H9 (cell line): ENCODE data around the gene KRTAP5-11. TPM values are rescaled to one million over a fixed set of nuclear protein-coding genes. Genes with fewer than 3 reads are reported as not detected.
"Not testable (repeated sequence)": the region's sequence is repeated elsewhere in the genome, so short reads cannot be mapped to it uniquely, and the experiment has no call there.

ENCODE experiments used
- DNase-seq: peaks from one replicate; pipeline ENCODE4 v3.0.0-alpha.2; 2017
- H2AFZ ChIP-seq: one replicate; pipeline ENCODE4 v1.6.1; 2013; ENCODE audit warnings: mild to moderate bottlenecking, low read length, control low read depth, moderate library complexity
- H2AK5ac ChIP-seq: 2 replicates; pipeline ENCODE4 v1.6.1; 2013; ENCODE audit warnings: low read length, control low read depth, mixed read lengths; ENCODE audit not compliant: insufficient read length
- H2BK120ac ChIP-seq: one replicate; pipeline ENCODE4 v1.6.1; 2013; ENCODE audit warnings: low read depth, mild to moderate bottlenecking, low read length, control low read depth, inconsistent platforms; ENCODE audit not compliant: poor library complexity, severe bottlenecking
- H2BK12ac ChIP-seq: 2 replicates; pipeline ENCODE4 v1.6.1; 2013; ENCODE audit warnings: low read length, control low read depth, mixed read lengths, low read depth; ENCODE audit not compliant: insufficient read length
- H2BK15ac ChIP-seq: 2 replicates; pipeline ENCODE4 v1.6.1; 2013; ENCODE audit warnings: low read depth, low read length, control low read depth
- H2BK20ac ChIP-seq: one replicate; pipeline ENCODE4 v1.6.1; 2013; ENCODE audit warnings: low read depth, mild to moderate bottlenecking, low read length, control low read depth, inconsistent platforms; ENCODE audit not compliant: poor library complexity, severe bottlenecking
- H2BK5ac ChIP-seq: 2 replicates; pipeline ENCODE4 v1.6.1; 2013; ENCODE audit warnings: low read length, control low read depth, mixed read lengths; ENCODE audit not compliant: insufficient read length
- H3K14ac ChIP-seq: 2 replicates; pipeline ENCODE4 v1.6.1; 2013; ENCODE audit warnings: low read length, control low read depth; ENCODE audit not compliant: insufficient read depth
- H3K18ac ChIP-seq: 2 replicates; pipeline ENCODE4 v1.6.1; 2013; ENCODE audit warnings: low read depth, mild to moderate bottlenecking, mixed read lengths, low read length, control low read depth; ENCODE audit not compliant: insufficient read length
- H3K23ac ChIP-seq: 2 replicates; pipeline ENCODE4 v1.6.1; 2013; ENCODE audit warnings: low read length, control low read depth, mixed read lengths, low read depth; ENCODE audit not compliant: insufficient read length
- H3K23me2 ChIP-seq: 2 replicates; pipeline ENCODE4 v1.6.1; 2013; ENCODE audit warnings: low read depth, mild to moderate bottlenecking, mixed read lengths, low read length, control low read depth; ENCODE audit not compliant: insufficient read length, poor library complexity, severe bottlenecking
- H3K27ac ChIP-seq: 2 replicates; pipeline ENCODE4 v1.5.1; 2013; ENCODE audit warnings: low read length, control low read depth, mixed read lengths, low read depth; ENCODE audit not compliant: insufficient read length
- H3K27me3 ChIP-seq: 2 replicates; pipeline ENCODE4 v1.6.1; 2013; ENCODE audit warnings: low read length, control low read depth, inconsistent platforms; ENCODE audit not compliant: insufficient read depth
- H3K4ac ChIP-seq: 2 replicates; pipeline ENCODE4 v1.6.1; 2013; ENCODE audit warnings: low read depth, mild to moderate bottlenecking, control low read depth, inconsistent platforms, low read length, moderate library complexity
- H3K4me1 ChIP-seq: 2 replicates; pipeline ENCODE4 v1.6.1; 2013; ENCODE audit warnings: low read length, control low read depth, inconsistent platforms; ENCODE audit not compliant: insufficient read depth
- H3K4me2 ChIP-seq: 2 replicates; pipeline ENCODE4 v1.6.1; 2013; ENCODE audit warnings: low read length, control low read depth, mixed read lengths; ENCODE audit not compliant: insufficient read length, insufficient read depth
- H3K56ac ChIP-seq: 2 replicates; pipeline ENCODE4 v1.6.1; 2013; ENCODE audit warnings: low read depth, mild to moderate bottlenecking, mixed read lengths, low read length, control low read depth; ENCODE audit not compliant: insufficient read length
- H3K79me1 ChIP-seq: 2 replicates; pipeline ENCODE4 v1.6.1; 2013; ENCODE audit warnings: low read depth, mild to moderate bottlenecking, moderate library complexity, low read length, control low read depth, inconsistent platforms; ENCODE audit not compliant: insufficient read depth, poor library complexity, severe bottlenecking
- H3K79me2 ChIP-seq: 2 replicates; pipeline ENCODE4 v1.6.1; 2013; ENCODE audit warnings: low read length, control low read depth, inconsistent platforms; ENCODE audit not compliant: insufficient read depth
- H3K9ac ChIP-seq: 2 replicates; pipeline ENCODE4 v1.6.1; 2013; ENCODE audit warnings: low read length, control low read depth, mixed read lengths; ENCODE audit not compliant: insufficient read length; ENCODE audit errors: extremely low read depth
- H3K9me3 ChIP-seq: one replicate; pipeline ENCODE4 v1.6.1; 2013; ENCODE audit warnings: low read depth, low read length, inconsistent platforms; ENCODE audit not compliant: control insufficient read depth
- H3T11ph ChIP-seq: one replicate; pipeline ENCODE4 v1.6.1; 2013; ENCODE audit warnings: mild to moderate bottlenecking, low read length, control low read depth, inconsistent platforms
- H4K20me1 ChIP-seq: one replicate; pipeline ENCODE4 v1.6.1; 2013; ENCODE audit not compliant: control insufficient read depth, insufficient read length, insufficient read depth
- H4K5ac ChIP-seq: 2 replicates; pipeline ENCODE4 v1.6.1; 2013; ENCODE audit warnings: low read depth, mild to moderate bottlenecking, mixed read lengths, low read length, control low read depth; ENCODE audit not compliant: insufficient read length
- H4K8ac ChIP-seq: replicated peaks from 2 replicates; pipeline ENCODE4 v1.6.1; 2013; ENCODE audit warnings: low read length, control low read depth, mixed read lengths, low read depth; ENCODE audit not compliant: insufficient read length
- H4K91ac ChIP-seq: 2 replicates; pipeline ENCODE4 v1.6.1; 2013; ENCODE audit warnings: low read depth, mild to moderate bottlenecking, moderate library complexity, mixed read lengths, low read length, control low read depth; ENCODE audit not compliant: insufficient read length
- H3K27ac Mint-ChIP-seq, 3 experiments: 2 replicates in 2 of 3; 3 replicates in 1 of 3; pipeline ENCODE4 v1.8.0; 2020 to 2021; ENCODE audit warnings: mixed read lengths in 3 of 3, mild to moderate bottlenecking in 1 of 3, moderate library complexity in 1 of 3
- H3K27me3 Mint-ChIP-seq: 2 replicates; pipeline ENCODE4 v1.8.0; 2021; ENCODE audit warnings: low read depth, mild to moderate bottlenecking, moderate library complexity, mixed read lengths
- H3K36me3 Mint-ChIP-seq, 3 experiments: 2 replicates in 2 of 3; 3 replicates in 1 of 3; pipeline ENCODE4 v1.8.0; 2020 to 2021; ENCODE audit warnings: low read depth in 3 of 3, mixed read lengths in 3 of 3; ENCODE audit not compliant: insufficient read depth in 1 of 3
- H3K4me1 Mint-ChIP-seq, 2 experiments: 2 replicates each; pipeline ENCODE4 v1.8.0; 2020; ENCODE audit warnings: mixed read lengths in 2 of 2
- H3K4me3 Mint-ChIP-seq, 2 experiments: 2 replicates in 1 of 2; 3 replicates in 1 of 2; pipeline ENCODE4 v1.8.0; 2020 to 2021; ENCODE audit warnings: mild to moderate bottlenecking in 2 of 2, mixed read lengths in 2 of 2, moderate library complexity in 1 of 2
- H3K9me3 Mint-ChIP-seq, 2 experiments: 2 replicates in 1 of 2; 3 replicates in 1 of 2; pipeline ENCODE4 v1.8.0; 2020; ENCODE audit warnings: mild to moderate bottlenecking in 2 of 2, mixed read lengths in 2 of 2, moderate library complexity in 1 of 2
- WGBS: extraction: QIAGEN DNeasy Blood & Tissue Kit; methylation state at CpG from one replicate; pipeline ENCODE4 v1.1.7; 2013; ENCODE audit warnings: missing lambda C conversion rate, low lambda C conversion rate, mixed read lengths; ENCODE audit not compliant: insufficient read length; ENCODE audit errors: extremely low coverage; 5-methylcytosine and 5-hydroxymethylcytosine counted together
- total RNA-seq: library from RNA; stranded (reverse); gene quantifications from 2 replicates; pipeline ENCODE4 v1.2.1, GENCODE V29; 2021

The KRTAP5-11 gene
- total RNA-seq, 1 experiment from 2014 or later: not detected

GRCh38 chr11:71566626-71567599 lies 15.8 kb downstream of the KRTAP5-11 start:
- H3K23ac ChIP-seq, H3K18ac ChIP-seq, H3K9me3 ChIP-seq, H3K79me2 ChIP-seq, H3K14ac ChIP-seq, H3K4ac ChIP-seq, H3K9ac ChIP-seq, H4K5ac ChIP-seq, H3K23me2 ChIP-seq, H3K36me3 Mint-ChIP-seq, H4K20me1 ChIP-seq, H2AK5ac ChIP-seq, H3K9me3 Mint-ChIP-seq, H4K8ac ChIP-seq, H2BK20ac ChIP-seq, H2BK12ac ChIP-seq, H3K4me3 Mint-ChIP-seq, H2BK15ac ChIP-seq, DNase-seq, H3K27me3 ChIP-seq, H3T11ph ChIP-seq, H2AFZ ChIP-seq, H2BK120ac ChIP-seq, H3K27ac ChIP-seq, H4K91ac ChIP-seq, H3K56ac ChIP-seq, H3K4me1 ChIP-seq, H3K4me2 ChIP-seq, H2BK5ac ChIP-seq, H3K79me1 ChIP-seq: not testable (repeated sequence)
- H3K4me1 Mint-ChIP-seq: peaks cover 32% of the 10 kb centered on the region in 2 experiments
- H3K27me3 Mint-ChIP-seq: peaks cover 29% of the 10 kb centered on the region
- H3K27ac Mint-ChIP-seq: peak overlapping the region in 1 of 3 experiments; percentile 53; a peak in 1 of 7 replicates
- no CpG with 5 or more reads among the region's 21 CpGs for WGBS
